Chondrocyte (in vitro differentiated cells): ENCODE data around the gene FURIN. TPM values are rescaled to one million over a fixed set of nuclear protein-coding genes. Genes with fewer than 3 reads are reported as not detected.
A peak's percentile ranks its signal among the peaks of the same experiment; 100 is the strongest.

Experiments used
- DNase-seq: peaks from one replicate; pipeline ENCODE4 v3.0.0; 2021; ENCODE audit warnings: mixed read lengths, low spot score
- H3K27ac Mint-ChIP-seq: one replicate; pipeline ENCODE4 v1.8.0; 2021; ENCODE audit warnings: mild to moderate bottlenecking, moderate library complexity, mixed read lengths; ENCODE audit not compliant: unreplicated experiment
- H3K27me3 Mint-ChIP-seq: 2 replicates; pipeline ENCODE4 v1.8.0; 2021; ENCODE audit warnings: low read depth, mixed read lengths
- H3K36me3 Mint-ChIP-seq: 2 replicates; pipeline ENCODE4 v1.8.0; 2021; ENCODE audit warnings: low read depth, mixed read lengths
- H3K4me1 Mint-ChIP-seq: 2 replicates; pipeline ENCODE4 v1.8.0; 2021; ENCODE audit warnings: low read depth, mild to moderate bottlenecking, mixed read lengths
- H3K4me3 Mint-ChIP-seq: one replicate; pipeline ENCODE4 v1.8.0; 2021; ENCODE audit warnings: mild to moderate bottlenecking, moderate library complexity, mixed read lengths; ENCODE audit not compliant: unreplicated experiment
- H3K9me3 Mint-ChIP-seq: 2 replicates; pipeline ENCODE4 v1.8.0; 2021; ENCODE audit warnings: low read depth, mixed read lengths
- CTCF ChIP-seq: fragments of 200-600 bp; sonication (generic); IDR thresholded peaks from 2 replicates; pipeline ENCODE4 v1.5.0; 2021; ENCODE audit warnings: antibody characterized with exemption, mild to moderate bottlenecking, moderate library complexity
- total RNA-seq: library from RNA; stranded (reverse); gene quantifications from 3 replicates; pipeline ENCODE4 v1.2.1, GENCODE V29; 2021

FURIN gene
- total RNA-seq, 1 donor from 2014 or later, result 66.2 TPM

- no peak for TF ChIP-seq CTCF
- Mint-ChIP-seq H3K27ac (no peak overlapping the region), H3K36me3 (no peaks in the 10 kb centered on the region), H3K4me3 (no peak overlapping the region), H3K27me3 (no peaks in the 10 kb centered on the region), H3K9me3 (no peaks in the 10 kb centered on the region), H3K4me1 (peaks cover 41% of the 10 kb centered on the region)
- no peak for DNase-seq
These were observed 1.6 kb upstream of the FURIN start for GRCh38 chr15:90866800-90867199.

- Mint-ChIP-seq H3K4me3 (no peak overlapping the region), H3K36me3 (no peaks in the 10 kb centered on the region), H3K27me3 (no peaks in the 10 kb centered on the region), H3K27ac (peak overlapping the region; percentile 95), H3K9me3 (no peaks in the 10 kb centered on the region), H3K4me1 (peaks cover 52% of the 10 kb centered on the region)
- no peak for DNase-seq
- TF ChIP-seq CTCF, result no peak
These were observed 753 bp downstream of the FURIN start for GRCh38 chr15:90869140-90869541.

DNA sequence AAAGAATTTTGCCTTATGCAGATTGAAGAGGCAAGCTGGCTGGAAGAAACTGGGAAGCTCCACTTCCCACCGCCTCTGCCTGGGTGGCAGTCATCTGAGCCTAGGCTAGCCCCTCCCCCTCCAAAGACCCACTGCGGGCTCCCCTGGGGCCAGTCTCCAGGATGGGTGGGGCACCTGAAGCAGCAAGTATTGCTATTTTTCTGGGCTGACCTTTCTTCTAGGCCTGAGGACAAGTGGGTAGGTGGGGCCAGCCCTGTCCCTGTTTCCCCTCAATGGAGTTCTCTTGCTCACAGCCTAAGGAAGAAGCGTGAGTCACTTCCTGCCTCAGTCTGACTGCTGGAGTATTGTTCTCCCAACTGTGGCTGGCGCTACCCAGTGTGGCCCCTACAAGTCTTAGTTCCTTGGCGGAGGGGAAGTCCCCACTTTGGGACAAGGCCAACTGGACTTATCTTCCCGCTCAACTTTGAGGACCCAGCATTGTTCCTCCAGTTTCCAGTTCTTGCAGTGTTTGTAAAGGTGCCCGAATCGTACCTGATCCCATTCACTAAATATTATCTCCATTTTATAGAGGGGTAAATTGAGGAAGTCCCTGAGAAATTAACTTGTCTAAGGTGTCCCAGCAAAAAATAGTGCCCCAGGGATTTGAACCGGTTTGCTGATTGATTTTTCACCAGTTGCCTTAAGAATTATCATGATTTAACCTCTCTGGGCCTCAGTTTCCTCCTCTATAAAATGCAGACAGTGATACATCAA lies 1.4 kb downstream of the FURIN start:
- no peak for TF ChIP-seq CTCF
- DNase-seq, result peak; percentile 88
- Mint-ChIP-seq H3K27me3 (no peaks in the 10 kb centered on the region), H3K9me3 (no peaks in the 10 kb centered on the region), H3K4me1 (peaks cover 56% of the 10 kb centered on the region), H3K27ac (peak overlapping the region; percentile 95), H3K36me3 (no peaks in the 10 kb centered on the region), H3K4me3 (peak overlapping the region; percentile 12)

DNA sequence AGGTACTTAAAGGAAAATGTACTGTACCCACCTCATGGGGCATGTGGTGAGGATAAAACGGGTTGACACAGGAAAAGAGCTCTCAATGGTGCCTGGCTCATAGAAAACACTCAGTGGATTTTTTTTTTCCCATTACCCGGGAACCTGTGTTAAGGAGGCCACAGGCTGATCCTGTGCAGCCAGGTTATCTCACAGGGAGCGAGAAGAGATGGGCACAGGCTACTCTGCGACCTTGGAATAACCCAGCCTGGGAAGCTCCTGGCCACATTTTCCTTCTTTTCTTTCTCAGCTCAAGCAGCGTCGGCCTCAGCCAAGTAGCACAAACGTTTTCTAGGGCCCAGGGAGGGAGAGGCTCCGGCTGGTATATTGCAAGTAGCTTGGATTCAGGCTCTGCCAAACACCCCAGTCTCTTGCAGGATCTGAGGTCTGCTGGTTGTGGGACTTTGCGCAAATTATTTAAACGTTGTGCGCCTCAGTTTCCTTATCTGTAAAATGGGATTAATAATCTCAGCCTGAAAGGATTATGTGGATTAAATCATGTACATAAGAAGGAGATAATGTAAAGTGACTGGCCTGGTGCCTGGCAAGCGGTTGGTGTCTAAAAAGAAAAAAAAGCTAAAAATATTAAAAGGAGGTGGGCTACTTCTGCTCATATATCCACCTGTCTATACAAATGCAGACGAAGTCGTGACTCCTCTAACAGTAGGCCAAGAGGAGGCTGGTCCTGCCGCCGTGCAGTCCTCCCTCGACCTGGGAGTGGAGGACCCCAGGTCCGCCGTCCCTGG lies 2.2 kb downstream of the FURIN start:
- DNase-seq, result no peak
- Mint-ChIP-seq H3K36me3 (no peaks in the 10 kb centered on the region), H3K27ac (peak overlapping the region; percentile 95), H3K4me1 (peaks cover 56% of the 10 kb centered on the region), H3K27me3 (no peaks in the 10 kb centered on the region), H3K9me3 (no peaks in the 10 kb centered on the region), H3K4me3 (peak overlapping the region; percentile 78)
- no peak for TF ChIP-seq CTCF

DNA sequence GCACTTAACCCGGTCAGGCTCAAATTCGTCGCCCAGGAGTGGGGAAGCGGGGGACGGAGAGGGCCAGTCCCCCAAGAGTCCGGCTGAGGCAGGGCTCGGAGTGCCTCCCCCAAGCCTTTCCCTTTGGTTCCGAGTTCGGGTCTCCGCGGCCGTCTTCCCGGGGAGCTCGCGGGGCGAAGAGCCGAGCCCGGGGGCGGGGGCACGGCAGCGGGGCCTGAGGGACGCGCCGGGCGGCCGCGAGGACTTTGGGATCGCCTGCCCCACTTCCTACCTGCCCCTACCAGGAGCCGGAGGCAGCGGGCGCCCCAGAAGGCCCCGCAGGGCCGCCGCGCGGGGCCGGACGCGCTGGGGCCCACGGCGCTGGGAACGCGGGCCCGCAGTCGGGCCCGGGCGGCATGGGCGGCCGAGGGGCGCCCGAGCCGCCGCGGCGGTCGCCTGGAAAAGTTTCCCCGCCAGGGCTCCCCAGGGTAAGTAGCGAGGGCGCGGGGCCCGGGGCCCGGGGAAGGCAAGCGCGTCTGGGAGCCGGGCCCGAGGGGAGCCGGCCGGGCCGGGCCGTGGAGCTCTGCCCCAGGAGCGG lies 2.8 kb downstream of the FURIN start:
- Mint-ChIP-seq H3K27me3 (no peaks in the 10 kb centered on the region), H3K9me3 (no peaks in the 10 kb centered on the region), H3K4me1 (peaks cover 56% of the 10 kb centered on the region), H3K4me3 (peak overlapping the region; percentile 78), H3K36me3 (peaks cover under 1% of the 10 kb centered on the region), H3K27ac (peak overlapping the region; percentile 95)
- no peak for TF ChIP-seq CTCF
- peak; percentile 83 for DNase-seq
